Measurements from ENCODE around the gene HASPIN.

DNA sequence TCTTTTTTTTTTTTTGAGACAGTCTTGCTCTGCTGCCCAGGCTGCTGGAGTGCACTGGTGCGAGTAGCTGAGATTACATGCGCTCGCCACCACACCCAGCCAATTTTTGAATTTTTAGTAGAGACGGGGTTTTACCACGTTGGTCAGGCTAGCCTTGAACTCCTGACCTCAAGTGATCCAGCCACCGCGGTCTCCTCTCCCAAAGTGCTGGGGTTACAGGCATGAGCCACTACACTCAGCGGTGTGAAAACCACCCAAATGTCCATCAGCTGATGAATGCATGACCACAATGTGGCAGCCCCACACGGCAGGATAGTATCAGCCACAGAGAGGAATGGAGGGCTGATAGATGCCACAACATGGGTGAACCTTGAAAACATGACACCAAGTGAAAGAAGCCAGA is 29.9 kb upstream of the HASPIN start:
- no peak; the same call in 1 of the 2 replicates for TF ChIP-seq POLR2AphosphoS5 (IDR thresholded peaks at IDR 0.05; ENCODE audit: low read depth, low read length)
- no peak for TF ChIP-seq POLR2A (IDR thresholded peaks at IDR 0.05; ENCODE audit: low read depth, low read length)
